ENCODE measurements around the gene DEFB131A.
"Not testable (repeated sequence)": the region's sequence is repeated elsewhere in the genome, so short reads cannot be mapped to it uniquely, and the experiment has no call there.

The DEFB131A gene, protein sequence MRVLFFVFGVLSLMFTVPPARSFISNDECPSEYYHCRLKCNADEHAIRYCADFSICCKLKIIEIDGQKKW

DNA sequence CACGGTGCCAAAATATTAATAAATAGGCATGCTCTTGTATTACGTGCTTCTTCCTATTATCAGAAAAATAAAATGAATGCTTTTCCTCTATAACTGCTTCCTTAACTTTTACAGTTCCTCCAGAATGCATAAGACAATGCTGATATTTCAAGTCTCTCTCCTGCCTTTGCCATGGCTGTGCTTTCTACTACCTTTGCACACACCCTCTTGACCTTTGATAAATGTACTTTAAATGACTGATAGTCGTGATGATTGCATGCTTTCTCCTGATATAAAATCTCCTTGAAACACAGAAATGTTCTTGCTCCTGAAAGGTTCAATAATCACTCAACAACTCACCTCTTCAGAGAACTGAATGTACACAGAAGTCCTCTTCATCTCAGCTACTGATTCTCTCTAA, at the start of gene DEFB131A:
DEFB131A (plus strand) TSS at position 301 of the 400 bp plus-strand sequence. CDS start 120 bp downstream, outside the sequence.
- DNase-seq, result not testable (repeated sequence)

DNA sequence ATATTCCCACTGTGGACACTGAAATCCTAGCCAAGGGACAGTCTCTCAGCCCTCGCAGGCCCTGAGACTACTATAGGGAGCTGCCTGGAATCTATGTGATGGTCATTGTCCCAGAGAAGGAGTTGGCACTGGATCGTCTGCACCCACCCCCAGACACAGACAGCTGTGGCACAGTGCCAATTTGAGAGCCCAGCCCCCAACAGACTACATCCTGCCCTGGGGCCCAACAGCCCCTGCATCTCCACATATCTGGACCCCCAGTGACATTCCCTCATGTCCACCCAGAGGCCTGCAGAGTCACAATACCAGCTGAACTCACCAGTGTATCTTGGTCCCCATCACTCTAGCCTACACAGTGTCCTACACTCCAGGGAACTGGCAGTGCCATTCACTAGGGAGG, 38.4 kb upstream of the DEFB131A start:
- DNase-seq, result not testable (repeated sequence)

DNA sequence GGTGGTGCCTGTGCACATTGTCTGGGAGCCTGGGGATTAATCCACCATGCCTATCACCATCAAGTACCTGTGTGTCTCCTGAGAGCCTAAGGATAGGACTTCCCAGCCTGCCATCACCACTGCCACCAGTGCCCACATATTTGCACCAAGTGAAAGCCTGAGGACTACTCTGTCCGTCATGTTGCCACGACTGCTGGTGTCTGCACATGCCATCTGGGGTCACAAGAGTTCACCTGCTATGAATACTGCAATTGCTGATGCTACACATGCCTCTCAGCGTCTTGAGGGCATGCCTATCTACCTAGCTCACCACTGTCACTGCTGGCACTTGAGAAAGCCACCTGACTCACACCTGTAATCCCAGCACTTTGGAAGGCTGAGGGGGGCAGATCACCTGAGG, 37.7 kb upstream of the DEFB131A start:
- DNase-seq, result not testable (repeated sequence)

DNA sequence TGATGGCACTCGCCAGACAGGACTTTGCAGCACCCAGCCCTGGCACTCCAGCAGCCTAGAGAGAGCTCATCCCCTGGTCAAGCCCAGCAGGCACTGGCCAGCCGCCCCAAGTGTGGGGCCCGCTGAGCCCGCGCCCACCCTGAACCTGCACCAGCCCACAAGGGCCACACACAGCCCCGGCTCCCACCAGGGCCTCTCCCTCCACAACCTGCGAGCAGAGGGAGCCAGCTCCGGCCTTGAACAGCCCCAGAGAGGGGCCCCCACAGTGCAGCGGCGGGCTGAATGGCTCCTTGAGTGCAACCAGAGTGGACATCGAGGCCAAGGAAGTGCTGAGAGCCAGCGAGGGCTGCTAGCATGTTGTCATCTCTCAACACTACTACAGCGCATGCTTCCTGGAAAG, 34.4 kb upstream of the DEFB131A start:
- no peak for DNase-seq

DNA sequence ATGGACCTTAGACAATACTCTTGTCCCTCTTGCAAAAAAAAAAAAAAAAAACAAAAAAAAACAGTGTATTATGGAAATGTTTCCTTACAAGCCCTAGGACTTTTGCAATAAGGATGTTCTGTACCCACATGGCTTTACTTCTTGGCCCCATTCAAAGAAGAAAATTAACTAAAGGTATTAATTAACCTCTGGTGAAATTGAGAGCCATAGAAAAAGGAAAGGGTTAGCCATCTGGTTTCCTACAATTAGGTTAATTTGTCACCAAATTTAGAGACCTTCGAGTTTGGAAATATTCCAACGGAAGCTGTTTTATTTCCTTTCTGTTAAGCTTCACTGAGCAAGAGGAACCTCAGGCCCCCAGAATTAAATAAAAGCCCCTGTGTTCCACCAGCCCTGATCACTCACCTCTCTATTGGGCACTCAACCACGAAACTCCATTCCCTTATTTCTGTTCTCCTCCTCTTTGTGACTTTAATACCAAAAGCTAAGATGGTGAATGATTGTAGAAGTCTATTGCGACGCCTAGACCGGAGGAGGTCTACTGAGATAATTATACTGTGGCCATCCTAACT, 22.2 kb upstream of the DEFB131A start:
- DNase-seq, result not testable (repeated sequence)

DNA sequence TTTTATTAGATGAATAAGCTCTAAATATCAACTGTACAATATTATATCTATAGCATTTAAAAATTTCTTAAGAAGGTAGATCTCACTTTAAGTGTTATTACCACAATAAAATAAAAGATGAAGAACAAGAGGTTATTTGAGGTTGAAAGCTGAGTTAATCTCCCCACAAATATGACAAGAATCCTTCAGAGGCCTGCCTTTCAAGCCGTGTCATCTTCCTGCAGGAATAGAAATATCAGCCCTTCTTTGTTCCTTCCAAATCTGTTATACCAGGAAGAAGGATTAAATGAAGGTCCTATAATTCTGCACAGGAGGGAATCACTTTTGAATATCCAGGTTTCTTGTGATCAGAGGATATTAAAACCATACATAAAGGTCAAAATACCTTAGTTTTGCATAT, 18.3 kb upstream of the DEFB131A start:
- DNase-seq, result not testable (repeated sequence)

DNA sequence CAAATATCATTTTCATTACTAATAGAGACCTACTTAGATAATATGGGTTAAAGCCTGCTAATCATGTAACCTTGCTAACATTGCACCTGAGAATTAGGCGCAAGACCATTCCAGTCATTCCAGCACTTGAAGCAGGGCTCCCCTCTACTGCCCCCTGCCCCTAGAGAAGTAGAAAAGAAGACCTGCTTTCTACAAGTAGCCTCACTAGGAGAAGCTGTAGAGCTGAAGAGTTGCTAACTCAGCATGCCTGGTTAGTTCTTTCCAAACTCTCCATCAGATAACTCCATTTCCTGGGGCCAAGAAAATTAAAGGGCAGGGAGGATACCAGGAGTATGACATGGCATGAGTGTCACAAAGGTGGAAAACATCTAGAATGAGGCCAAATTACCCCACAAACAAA, 14.2 kb upstream of the DEFB131A start:
- not testable (repeated sequence) for DNase-seq

DNA sequence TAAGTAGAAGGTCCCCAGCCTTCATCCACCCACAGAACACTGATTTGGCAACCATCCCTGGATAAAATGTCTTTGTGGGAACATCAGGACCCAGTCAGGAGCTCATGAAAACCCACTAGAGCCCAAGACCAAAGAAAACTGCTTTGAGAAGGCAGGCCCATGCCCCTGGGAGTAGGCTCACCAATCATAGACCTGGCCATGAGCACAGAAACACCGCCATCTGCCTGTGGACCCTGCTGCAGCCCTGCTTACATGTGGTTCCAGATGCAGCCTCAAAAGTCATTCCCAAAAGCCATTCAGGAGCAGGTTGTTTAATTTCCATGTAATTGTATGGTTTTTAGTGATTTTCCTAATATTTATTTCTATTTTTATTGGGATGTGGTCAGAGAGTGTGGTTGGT, 10.9 kb upstream of the DEFB131A start:
- DNase-seq, result not testable (repeated sequence)

DNA sequence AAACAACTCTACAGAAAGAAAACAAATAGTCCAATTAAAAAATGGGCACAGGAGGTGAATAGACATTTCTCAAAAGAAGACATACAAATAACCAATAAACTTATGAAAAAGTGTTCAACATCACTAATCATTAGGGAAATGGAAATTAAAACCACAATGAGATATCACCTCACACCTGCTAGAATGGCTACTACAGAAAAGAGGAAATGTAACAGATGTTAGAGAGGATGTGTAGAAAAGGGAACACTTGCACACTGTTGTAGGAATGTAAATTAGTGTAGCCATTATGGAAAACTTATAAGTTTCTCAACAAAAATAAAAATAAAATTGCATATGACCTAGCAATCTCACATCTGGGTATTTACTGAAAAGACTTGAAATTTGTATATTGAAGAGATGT, 7.5 kb upstream of the DEFB131A start:
- DNase-seq, result not testable (repeated sequence)

DNA sequence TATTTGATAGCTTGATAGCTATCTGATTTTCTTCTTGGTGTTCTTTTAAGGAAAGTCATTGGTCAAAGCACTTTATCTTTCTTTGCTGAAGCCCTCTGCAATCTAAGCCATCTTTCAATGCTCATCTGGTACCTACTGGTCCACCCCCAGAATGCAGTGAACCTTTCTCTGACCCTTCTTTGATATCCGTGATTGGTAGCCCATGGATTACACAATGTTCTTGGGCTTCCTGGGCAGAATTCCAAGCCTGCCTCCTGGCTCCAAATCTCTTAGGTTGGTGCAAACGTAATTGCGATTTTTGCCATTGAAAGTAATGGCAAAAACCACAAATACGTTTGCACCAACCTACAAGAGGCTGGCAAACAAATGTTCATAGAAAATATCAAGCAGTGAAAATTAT, 1.9 kb upstream of the DEFB131A start:
- not testable (repeated sequence) for DNase-seq

DNA sequence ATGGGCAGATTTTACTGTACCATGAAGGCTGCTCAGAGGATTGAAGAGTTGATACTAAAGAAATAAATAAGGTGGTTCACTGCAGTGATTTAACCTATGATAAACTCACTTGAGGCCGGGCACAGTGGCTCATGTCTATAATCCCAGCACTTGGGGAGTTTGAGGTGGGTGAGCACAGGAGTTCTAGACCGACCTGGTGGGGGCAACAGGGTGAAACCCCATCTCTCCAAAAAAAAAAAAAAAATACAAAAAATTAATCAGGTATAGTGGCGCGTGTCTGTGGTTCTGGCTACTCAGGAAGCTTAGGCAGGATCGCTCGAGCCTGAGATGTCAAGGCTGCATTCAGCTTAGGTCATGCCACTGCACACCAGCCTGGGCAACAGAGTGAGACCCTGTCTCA, 467 bp downstream of the DEFB131A start:
- not testable (repeated sequence) for DNase-seq

DNA sequence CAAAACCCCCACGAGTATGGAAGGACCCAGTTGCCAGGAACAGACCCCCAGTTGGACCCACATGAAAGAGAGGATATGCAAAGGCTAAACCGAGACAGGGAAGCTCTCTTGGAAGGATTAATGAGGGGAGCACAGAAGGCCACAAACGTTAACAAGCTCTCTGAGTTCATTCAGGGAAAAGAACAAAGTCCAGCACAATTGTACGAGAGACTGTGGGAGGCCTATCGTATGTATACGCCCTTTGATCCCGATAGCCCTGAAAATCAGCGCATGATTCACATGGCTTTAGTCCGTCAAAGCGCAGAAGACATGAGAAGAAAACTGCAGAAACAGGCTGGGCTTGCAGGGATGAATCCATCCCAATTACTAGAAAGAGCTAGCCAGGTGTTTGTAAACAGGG, 8.0 kb downstream of the DEFB131A start:
- not testable (repeated sequence) for DNase-seq

DNA sequence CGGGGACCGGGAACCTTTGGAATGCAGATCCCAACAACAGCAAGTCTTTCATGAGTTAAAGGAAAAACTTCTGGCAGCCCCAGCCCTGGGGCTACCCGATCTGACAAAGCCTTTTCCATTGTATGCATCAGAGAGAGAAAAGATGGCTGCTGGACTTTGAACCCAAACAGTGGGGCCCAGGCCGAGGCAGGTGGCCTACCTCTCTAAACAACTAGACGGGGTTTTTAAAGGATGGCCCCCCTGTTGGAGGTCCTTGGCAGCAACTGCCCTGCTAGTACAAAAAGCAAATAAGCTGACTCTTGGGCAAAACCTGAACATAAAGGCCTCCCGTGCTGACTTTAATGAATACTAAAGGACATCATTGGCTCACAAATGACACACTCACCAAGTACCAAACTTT, 10.1 kb downstream of the DEFB131A start:
- not testable (repeated sequence) for DNase-seq

DNA sequence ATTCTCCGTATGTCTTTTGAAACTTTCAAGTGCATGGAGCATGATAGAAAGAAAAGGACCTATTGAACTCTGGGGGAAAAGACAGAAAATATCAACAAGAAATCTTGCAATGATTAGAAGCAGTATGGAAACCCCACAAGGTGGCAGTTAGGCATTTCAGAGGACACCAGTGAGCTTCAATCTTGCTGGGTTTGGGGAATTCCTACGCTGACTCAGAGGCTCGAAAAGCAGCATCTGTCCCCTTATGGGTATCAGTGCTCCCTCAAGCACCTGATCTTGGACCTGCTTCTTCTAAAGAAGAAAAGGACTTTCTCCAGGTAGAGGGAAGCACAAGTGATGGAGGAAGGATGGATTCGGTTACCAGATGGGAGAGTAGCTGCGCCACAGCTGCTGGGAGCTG, 10.8 kb downstream of the DEFB131A start:
- not testable (repeated sequence) for DNase-seq

DNA sequence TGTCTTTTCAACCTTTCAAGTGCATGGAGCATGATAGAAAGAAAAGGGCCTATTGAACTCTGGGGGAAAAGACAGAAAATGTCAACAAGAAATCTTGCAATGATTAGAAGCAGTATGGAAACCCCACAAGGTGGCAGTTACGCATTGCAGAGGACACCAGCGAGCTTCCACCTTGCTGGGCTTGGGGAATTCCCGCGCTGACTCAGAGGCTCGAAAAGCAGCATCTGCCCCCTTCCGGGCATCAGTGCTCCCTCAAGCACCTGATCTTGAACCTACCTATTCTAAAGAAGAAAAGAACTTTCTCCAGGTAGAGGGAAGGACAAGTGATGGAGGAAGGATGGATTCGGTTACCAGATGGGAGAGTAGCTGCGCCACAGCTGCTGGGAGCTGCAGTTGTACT, 35.3 kb downstream of the DEFB131A start:
- not testable (repeated sequence) for DNase-seq

DNA sequence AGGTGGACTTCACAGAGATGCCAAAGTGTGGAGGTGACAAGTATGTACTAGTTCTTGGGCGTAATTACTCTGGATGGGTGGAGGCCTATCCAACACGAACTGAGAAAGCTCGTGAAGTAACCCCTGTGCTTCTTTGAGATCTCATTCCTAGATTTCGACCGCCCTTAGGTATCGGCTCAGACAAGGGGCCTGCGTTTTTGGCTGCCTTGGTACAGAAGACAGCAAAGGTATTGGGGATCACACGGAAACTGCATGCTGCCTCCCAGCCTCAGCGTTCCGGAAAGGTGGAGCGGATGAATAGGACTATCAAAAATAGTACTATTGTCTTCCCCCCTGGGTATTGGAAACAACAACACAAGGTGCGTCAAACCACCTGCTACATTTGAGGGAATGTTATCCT, 35.9 kb downstream of the DEFB131A start:
- not testable (repeated sequence) for DNase-seq

DNA sequence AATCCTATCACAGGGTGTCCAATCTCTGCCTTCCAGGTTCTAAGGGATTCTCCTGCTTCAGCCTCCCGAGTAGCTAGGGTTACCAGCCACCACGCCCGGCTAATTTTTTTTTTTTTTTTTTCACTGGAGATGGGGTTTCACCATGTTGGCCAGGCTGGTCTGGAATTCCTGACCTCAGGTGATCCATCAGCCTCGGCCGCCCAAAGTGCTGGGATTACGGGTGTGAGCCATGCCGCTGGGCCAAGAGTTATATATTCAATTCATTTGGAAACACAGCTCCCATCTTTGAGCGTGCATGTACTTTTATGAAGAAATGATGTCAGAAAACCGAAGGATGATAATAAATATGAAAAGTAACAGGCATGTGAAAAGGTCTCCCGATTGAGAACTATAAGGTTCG, 38.7 kb downstream of the DEFB131A start:
- not testable (repeated sequence) for DNase-seq

DNA sequence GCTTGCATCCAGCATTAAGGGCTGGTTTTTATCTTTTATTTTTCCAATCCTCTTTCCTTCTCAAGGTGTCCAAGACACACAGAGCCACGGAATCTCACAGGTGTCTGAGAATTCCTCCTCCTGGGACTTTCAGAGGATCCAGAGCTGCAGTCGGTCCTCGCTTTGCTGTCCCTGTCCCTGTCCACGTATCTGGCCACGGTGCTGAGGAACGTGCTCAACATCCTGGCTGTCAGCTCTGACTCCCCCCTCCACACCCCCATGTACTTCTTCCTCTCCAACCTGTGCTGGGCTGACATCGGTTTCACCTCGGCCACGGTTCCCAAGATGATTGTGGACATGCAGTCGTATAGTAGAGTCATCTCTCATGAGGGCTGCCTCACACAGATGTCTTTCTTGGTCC, 39.5 kb downstream of the DEFB131A start:
- DNase-seq, result not testable (repeated sequence)

DNA sequence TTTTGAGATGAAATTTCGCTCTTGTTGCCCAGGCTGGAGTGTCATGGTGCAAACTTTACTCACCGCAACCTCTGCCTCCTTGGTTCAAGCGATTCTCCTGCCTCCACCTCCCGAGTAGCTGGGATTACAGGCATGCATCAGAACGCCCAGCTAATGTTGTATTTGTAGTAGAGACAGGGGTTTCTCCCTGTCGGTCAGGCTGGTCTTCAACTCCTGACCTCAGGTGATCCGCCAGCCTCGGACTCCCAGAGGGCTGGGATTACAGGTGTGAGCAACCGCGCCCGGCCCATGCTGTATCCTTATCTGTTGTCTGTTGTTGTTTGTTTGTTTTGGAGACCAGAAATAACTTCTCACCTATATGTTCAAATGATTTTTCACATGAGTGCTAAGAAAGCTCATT, 42.7 kb downstream of the DEFB131A start:
- not testable (repeated sequence) for DNase-seq

DNA sequence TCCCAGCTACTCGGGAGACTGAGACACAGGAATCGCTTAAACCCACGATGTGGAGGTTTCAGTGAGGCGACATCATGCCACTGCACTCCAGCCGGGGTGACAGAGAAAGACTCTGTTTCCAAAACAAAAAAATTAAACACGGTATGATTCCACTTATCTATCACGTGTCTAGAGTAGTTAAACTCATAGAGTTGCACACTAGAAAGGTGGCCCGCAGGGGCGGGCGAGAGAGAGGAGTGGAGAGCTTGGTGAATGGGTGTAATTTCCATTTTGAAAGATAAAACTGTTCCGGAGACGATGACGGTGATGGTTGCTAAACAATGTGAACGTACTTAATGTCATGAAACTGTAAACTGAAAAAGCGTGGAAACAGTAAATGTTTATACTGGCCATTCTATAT, 44.6 kb downstream of the DEFB131A start:
- DNase-seq, result not testable (repeated sequence)

DNA sequence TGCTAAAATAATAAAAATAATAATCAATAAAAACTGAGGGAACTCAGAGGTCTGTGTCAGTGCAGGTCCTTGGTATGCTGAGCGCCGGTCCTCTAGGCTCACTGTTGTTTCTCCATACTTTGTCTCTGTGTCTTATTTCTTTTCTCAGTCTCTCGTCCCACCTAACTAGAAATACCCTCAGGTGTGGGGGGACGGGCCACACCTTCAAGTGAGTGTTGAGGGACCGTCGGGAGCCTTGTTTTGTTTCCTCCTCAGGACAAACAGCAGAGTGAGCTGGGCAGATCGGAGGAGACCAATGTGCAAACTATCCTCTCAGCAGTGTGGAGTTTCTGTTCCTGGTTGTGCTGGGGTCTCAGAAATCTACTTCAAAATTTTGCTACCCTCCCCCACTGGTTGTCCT, 46.3 kb downstream of the DEFB131A start:
- not testable (repeated sequence) for DNase-seq

DNA sequence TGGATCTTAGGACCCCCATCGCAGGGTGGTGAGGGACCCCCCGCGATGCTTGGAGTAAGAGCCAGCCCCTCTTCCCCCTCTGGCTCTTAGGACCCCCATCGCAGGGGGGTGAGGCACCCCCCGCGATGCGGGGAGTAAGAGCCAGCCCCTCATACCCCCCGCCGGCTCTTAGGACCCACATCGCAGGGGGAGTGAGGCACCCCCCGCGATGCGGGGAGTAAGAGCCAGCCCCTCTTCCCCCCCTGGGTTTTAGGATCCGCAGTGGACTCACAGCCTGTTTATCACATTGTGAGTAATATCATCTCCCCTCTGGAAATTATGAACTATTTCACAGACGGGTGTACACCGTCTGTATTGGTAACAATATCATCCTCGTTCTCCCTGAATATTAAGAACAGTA, 46.8 kb downstream of the DEFB131A start:
- not testable (repeated sequence) for DNase-seq

DNA sequence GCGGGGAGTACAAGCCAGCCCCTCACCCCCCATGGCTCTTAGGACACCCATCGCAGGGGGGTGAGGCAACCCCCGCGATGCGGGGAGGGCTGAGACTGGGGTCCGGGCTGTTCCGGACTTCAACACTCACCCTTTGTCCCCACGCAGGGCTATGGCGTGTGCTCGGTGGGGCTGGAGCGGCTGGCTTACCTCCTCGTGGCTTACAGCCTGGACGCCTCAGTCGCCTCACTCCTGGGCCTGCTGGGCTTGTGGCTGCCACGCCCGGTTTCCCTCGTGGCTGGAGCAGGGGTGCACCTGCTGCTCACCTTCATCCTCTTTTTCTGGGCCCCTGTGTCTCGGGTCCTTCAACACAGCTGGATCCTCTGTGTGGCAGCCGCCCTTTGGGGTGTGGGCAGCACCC, 49.4 kb downstream of the DEFB131A start:
- DNase-seq, result not testable (repeated sequence)

DNA sequence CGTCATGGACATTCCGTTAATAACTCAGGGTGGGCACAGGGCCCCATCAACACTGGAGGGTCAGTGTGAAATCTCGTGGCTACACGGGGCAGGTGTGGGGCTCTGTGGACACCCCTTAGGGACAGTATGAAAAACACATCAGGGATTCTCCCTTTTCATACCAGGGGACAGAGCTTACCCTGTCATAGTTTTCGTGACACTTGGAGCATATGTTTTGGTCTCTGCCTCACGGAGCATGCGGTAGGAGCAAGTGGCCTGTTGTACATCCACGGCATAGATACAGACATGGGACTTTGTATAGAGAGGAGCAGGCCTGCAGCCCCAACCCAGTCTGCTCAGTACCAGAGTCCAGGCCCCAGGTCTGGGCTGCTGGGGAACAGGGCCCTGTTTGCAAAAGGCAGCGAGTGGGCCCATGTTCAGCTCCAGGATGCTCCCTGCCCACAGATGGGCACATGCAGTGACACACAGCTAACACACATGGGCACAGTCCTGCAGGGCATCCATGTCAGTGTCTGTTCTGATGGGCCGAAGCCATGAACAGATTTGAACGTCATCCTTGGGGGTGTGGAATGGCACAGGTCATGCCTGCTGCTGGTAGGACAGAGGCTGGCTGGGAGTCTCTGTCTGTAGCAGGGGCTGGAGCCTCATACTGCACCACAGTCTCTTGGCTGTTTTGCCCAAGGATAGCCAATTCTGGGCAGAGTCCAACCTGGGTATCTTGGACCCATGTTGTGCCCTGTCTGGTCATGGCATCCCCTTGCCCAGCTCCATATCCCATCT, 50.2 kb downstream of the DEFB131A start:
- DNase-seq, result not testable (repeated sequence)

All from activated CD4-positive, CD25-positive, alpha-beta regulatory T cell (primary cell).